ENCODE data around the gene BGLAP.

The BGLAP gene

GRCh38 chr1:156259805-156260204, 17.8 kb downstream of the BGLAP start:
- H3K9me3 ChIP-seq (ENCODE audit: severe bottlenecking), result no peaks in the 10 kb centered on the region
- DNase-seq, result peak; percentile 66
- no peak overlapping the region for H3K4me3 ChIP-seq (ENCODE audit: low read depth, low read length)
- no peak overlapping the region for H3K27ac ChIP-seq
- H3K27me3 ChIP-seq (ENCODE audit: insufficient read depth, low read depth, severe bottlenecking), result no peaks in the 10 kb centered on the region
- H3K36me3 ChIP-seq, result peaks cover 99% of the 10 kb centered on the region
- peak; percentile 60 for TF ChIP-seq CTCF (IDR thresholded peaks at IDR 0.05; ENCODE audit: low read depth, low read length)

- no peaks in the 10 kb centered on the region for H3K9me3 ChIP-seq (ENCODE audit: severe bottlenecking)
- H3K4me3 ChIP-seq (ENCODE audit: low read depth, low read length), result no peak overlapping the region
- peaks cover 99% of the 10 kb centered on the region for H3K36me3 ChIP-seq
- no peak overlapping the region for H3K27ac ChIP-seq
- TF ChIP-seq CTCF (IDR thresholded peaks at IDR 0.05; ENCODE audit: low read depth, low read length), result no peak
- H3K27me3 ChIP-seq (ENCODE audit: insufficient read depth, low read depth, severe bottlenecking), result no peaks in the 10 kb centered on the region
- DNase-seq, result no peak
These were observed 18.9 kb downstream of the BGLAP start for GRCh38 chr1:156260896-156261295.

GRCh38 chr1:156262461-156263287, 20.7 kb downstream of the BGLAP start:
- Histone ChIP-seq H3K27ac (no peak overlapping the region), H3K9me3 (ENCODE audit: severe bottlenecking) (no peaks in the 10 kb centered on the region), H3K36me3 (peaks cover 99% of the 10 kb centered on the region), H3K27me3 (ENCODE audit: insufficient read depth, low read depth, severe bottlenecking) (no peaks in the 10 kb centered on the region), H3K4me3 (ENCODE audit: low read depth, low read length) (no peak overlapping the region)
- no peak for TF ChIP-seq CTCF (IDR thresholded peaks at IDR 0.05; ENCODE audit: low read depth, low read length)
- DNase-seq, result no peak

GRCh38 chr1:156263288-156263655, 21.3 kb downstream of the BGLAP start:
- H3K27ac ChIP-seq, result no peak overlapping the region
- H3K27me3 ChIP-seq (ENCODE audit: insufficient read depth, low read depth, severe bottlenecking), result no peaks in the 10 kb centered on the region
- no peak for DNase-seq
- no peak for TF ChIP-seq CTCF (IDR thresholded peaks at IDR 0.05; ENCODE audit: low read depth, low read length)
- peaks cover 99% of the 10 kb centered on the region for H3K36me3 ChIP-seq
- no peaks in the 10 kb centered on the region for H3K9me3 ChIP-seq (ENCODE audit: severe bottlenecking)
- H3K4me3 ChIP-seq (ENCODE audit: low read depth, low read length), result no peak overlapping the region

GRCh38 chr1:156266051-156266450, 24.1 kb downstream of the BGLAP start:
- H3K9me3 ChIP-seq (ENCODE audit: severe bottlenecking), result no peaks in the 10 kb centered on the region
- TF ChIP-seq CTCF (IDR thresholded peaks at IDR 0.05; ENCODE audit: low read depth, low read length), result no peak
- peaks cover 99% of the 10 kb centered on the region for H3K36me3 ChIP-seq
- H3K27me3 ChIP-seq (ENCODE audit: insufficient read depth, low read depth, severe bottlenecking), result no peaks in the 10 kb centered on the region
- H3K4me3 ChIP-seq (ENCODE audit: low read depth, low read length), result no peak overlapping the region
- DNase-seq, result no peak
- no peak overlapping the region for H3K27ac ChIP-seq

- no peak overlapping the region for H3K4me3 ChIP-seq (ENCODE audit: low read depth, low read length)
- H3K27me3 ChIP-seq (ENCODE audit: insufficient read depth, low read depth, severe bottlenecking), result no peaks in the 10 kb centered on the region
- H3K9me3 ChIP-seq (ENCODE audit: severe bottlenecking), result no peaks in the 10 kb centered on the region
- H3K27ac ChIP-seq, result no peak overlapping the region
- TF ChIP-seq CTCF (IDR thresholded peaks at IDR 0.05; ENCODE audit: low read depth, low read length), result no peak
- peaks cover 95% of the 10 kb centered on the region for H3K36me3 ChIP-seq
- DNase-seq, result no peak
These were observed 26.4 kb downstream of the BGLAP start for GRCh38 chr1:156268336-156268735.
